DND-41 (cell line): ENCODE measurements around the gene FHOD1.

Experiments
- EZH2 ChIP-seq: IDR thresholded peaks from 3 replicates; pipeline ENCODE4 v1.6.1; 2012; ENCODE audit warnings: borderline replicate concordance, low read depth, mild to moderate bottlenecking, moderate library complexity, low read length, inconsistent platforms; ENCODE audit not compliant: severe bottlenecking
- TF ChIP-seq, protein P1 (sequence below): IDR thresholded peaks from 2 replicates; pipeline ENCODE4 v1.5.1; 2012; ENCODE audit warnings: borderline replicate concordance, low read length, moderate library complexity, mild to moderate bottlenecking; ENCODE audit not compliant: poor library complexity, severe bottlenecking; ENCODE audit errors: extremely low read depth

DNA sequence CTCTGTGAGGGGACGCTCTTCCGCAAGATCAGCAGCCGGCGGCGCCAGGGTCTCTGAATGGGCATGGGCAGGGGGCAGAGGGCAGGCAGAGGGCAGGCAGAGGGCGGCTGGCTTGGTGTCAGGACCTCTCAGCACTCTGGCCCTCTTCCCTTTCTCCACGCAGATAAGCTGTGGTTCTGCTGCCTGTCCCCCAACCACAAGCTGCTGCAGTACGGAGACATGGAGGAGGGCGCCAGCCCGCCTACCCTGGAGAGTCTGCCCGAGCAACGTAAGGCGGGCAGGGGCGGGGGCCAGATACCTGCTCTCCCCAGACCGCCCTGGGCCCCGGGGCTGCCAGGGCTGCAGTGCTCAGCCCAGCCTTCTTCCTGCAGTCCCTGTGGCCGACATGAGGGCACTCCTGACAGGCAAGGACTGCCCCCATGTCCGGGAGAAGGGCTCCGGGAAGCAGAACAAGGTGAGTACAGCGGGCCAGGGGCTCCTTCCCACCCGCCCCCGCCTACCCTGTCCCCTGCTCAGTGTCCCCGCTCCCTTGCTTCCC is 44.3 kb downstream of the FHOD1 start:
- no peak for TF ChIP-seq EZH2
- TF ChIP-seq, protein P1, sequence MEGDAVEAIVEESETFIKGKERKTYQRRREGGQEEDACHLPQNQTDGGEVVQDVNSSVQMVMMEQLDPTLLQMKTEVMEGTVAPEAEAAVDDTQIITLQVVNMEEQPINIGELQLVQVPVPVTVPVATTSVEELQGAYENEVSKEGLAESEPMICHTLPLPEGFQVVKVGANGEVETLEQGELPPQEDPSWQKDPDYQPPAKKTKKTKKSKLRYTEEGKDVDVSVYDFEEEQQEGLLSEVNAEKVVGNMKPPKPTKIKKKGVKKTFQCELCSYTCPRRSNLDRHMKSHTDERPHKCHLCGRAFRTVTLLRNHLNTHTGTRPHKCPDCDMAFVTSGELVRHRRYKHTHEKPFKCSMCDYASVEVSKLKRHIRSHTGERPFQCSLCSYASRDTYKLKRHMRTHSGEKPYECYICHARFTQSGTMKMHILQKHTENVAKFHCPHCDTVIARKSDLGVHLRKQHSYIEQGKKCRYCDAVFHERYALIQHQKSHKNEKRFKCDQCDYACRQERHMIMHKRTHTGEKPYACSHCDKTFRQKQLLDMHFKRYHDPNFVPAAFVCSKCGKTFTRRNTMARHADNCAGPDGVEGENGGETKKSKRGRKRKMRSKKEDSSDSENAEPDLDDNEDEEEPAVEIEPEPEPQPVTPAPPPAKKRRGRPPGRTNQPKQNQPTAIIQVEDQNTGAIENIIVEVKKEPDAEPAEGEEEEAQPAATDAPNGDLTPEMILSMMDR = no peak
